GM19099 (cell line): ENCODE results near the gene GRIK4.

Experiments used
- POLR2A ChIP-seq: IDR thresholded peaks from 3 replicates; pipeline ENCODE4 v1.6.1; 2011; ENCODE audit warnings: low read depth; ENCODE audit not compliant: insufficient read length; ENCODE audit errors: extremely low read depth

The GRIK4 gene

DNA sequence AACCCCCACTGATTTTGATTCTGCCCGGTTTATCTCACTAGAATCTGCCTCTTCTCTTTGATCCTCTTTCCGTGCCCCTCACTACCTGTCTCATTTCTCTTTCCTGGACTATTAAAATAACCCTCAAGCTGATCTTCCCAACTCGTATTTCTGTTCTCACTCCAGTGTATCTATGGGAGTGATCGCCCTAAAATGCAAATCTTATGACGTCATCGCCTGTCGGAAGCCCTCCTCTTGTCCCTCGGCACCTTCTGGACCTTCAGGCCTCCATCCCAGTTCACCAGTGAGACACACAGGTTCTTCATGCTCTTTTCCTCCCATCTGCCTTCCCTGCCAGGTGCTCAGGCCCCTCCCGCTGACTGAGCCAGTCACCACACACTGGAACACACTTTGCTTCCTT is 277.8 kb downstream of the GRIK4 start:
- no peak for TF ChIP-seq POLR2A

DNA sequence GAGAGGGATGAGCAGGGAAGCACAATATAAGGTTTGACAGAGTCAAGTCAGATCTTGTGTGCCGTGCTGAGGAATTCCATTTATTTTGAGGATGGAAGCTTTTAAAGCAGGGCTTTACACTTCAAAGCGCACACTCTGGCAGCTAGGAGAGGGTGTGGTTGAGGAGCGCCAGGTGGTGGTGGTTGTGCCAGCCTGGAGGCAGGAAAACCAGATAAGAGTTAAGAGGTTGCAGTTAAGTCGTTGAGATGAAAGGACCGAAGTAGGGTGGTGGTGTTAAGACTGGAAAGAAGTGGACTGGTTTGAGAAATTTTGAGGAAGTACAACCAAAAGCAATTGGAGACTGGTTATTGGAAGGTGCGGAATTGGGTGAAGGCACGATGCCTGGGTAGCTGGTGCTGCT is 280.8 kb downstream of the GRIK4 start:
- TF ChIP-seq POLR2A = no peak

DNA sequence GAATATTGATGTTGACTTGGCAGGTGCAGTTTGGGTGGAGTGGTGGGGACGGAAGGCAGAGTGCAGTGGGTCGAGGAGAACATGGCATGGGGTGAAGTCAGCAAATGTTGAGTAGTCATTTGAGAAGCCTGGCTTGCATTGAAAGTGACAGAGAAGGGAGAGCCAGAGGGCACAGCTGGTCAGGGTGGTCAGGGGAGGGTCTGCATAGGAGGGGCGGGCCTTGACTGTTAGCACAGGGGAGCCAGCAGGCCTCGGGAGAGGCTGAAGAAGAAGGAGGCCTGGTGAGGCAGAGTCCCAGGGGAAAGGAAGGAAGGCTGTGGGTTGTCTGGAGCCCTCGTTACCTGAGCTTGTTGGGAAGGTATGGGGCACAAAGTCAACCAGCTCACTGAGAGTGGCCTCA is 281.6 kb downstream of the GRIK4 start:
- no peak for TF ChIP-seq POLR2A

DNA sequence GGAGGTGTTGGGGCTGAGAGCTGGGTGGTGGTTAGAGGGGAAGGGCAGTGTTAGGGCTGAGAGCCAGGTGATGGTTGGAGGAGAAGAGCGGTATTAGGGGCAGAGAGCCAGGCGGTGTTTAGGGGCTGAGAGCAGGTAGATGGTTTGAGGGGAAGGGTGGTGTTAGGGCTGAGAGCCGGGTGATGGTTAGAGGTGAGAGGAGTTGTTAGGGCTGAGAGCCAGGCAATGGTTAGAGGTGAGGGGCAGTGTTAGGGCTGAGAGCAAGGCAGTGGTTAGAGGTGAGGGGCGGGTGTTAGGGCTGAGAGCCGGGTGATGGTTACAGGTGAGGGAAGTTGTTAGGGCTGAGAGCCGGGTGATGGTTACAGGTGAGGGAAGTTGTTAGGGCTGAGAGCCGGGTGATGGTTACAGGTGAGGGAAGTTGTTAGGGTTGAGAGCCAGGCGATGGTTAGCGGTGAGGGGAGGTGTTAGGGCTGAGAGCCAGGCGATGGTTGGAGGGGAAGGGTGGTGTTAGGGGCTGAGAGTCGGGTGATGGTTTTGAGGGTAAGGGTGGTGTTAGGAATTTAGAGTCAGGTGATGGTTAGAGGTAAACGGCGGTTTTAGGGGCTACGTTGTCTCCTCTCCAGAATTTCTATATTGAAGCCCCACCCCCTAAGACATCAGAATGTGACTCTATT is 282.4 kb downstream of the GRIK4 start:
- TF ChIP-seq POLR2A = no peak

DNA sequence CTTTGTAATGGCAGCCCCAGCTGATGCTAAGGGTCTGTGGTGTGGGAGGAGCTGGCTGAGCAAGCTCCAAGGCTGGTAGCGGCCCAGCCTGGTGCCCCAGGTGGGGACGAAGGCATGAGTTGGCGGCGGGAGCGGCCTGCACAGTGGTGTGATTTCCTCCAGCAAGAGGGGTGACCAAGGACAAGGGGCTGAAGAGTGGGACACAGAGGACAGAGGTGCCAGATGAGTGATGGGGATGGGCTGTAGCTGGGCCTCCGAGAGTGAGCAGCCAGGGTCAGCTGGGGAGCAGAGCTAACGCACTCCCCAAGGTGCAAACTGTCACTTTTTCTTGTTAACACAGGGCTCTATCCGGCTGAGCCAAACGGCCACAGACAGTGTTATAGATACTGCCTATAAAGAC is 283.2 kb downstream of the GRIK4 start:
- TF ChIP-seq POLR2A = no peak

DNA sequence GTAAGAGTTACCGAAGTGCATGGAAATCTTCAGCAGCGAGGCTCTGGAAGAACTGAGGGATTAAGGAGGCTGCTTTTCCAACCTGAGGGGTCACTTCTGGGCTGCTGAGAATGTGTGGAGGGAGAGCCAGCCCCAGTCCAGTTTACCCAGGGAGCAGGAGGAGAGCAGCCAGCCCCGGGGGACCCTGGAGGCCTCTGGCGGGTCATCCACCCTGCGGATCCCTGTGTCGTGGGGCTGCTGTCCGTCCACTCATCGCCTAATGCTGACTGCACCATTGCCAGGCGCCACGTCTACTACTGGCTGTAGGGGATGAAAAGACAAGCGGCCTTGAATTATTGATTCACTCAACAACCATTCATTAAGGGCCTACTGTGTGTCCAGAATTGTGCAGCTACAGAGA is 283.6 kb downstream of the GRIK4 start:
- TF ChIP-seq POLR2A = no peak

DNA sequence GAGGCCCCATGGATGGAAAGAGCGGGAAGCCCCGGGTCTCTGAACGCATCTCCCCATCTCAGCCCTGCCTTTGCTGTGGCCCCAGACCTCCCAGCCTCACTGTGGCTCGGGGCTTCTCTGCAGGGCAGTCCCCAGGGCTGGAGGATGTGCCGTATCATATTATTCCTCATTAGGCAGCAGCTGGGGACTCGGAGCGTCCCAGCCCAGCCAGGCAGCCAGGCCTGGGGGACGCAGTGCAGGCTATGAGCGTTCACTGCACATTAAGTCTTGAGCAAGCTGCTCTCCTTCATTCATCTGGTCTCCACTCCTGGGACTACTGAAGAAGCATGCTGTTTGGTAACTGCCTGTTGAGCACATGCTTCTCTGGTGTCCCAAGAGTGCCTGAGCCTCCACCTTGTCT is 285.6 kb downstream of the GRIK4 start:
- TF ChIP-seq POLR2A = no peak

DNA sequence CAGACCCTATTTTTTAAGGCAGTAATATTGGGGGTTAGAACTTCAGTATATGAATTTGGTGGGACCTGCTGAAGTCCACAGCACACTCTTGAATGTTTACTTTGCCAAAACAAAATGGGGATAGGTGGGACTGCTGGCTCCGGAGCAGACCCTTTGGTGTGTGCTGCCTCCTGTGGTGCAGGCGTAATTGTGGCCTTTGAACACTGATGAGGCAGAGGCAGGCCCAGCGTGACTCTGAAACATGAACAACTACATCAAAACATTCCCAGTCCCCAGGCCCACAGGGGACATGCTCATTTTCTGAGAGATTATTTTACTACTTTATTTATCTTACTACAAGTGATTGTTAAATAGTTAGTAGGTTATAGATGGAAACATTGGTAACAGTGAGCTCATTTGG is 287.3 kb downstream of the GRIK4 start:
- TF ChIP-seq POLR2A = no peak

DNA sequence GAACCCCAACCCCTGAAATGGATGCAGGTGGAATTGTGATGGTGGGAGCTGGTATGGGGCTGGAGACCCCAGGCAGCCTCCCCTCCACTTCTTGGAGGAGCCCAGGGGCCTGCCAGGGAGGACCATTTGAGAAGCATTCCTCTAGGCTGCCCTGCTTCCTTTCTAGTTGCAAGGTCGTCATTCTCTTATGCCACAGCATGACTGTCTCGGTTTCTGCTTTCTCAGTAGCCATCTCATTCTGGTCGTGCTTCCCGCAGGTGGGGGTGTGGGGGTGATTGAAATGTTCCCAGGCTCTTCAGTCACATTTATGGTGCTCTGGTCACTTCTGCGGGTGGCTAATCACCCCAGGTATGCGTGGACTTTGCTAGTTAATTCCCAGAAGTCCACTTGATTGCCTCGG is 288.7 kb downstream of the GRIK4 start:
- no peak for TF ChIP-seq POLR2A

DNA sequence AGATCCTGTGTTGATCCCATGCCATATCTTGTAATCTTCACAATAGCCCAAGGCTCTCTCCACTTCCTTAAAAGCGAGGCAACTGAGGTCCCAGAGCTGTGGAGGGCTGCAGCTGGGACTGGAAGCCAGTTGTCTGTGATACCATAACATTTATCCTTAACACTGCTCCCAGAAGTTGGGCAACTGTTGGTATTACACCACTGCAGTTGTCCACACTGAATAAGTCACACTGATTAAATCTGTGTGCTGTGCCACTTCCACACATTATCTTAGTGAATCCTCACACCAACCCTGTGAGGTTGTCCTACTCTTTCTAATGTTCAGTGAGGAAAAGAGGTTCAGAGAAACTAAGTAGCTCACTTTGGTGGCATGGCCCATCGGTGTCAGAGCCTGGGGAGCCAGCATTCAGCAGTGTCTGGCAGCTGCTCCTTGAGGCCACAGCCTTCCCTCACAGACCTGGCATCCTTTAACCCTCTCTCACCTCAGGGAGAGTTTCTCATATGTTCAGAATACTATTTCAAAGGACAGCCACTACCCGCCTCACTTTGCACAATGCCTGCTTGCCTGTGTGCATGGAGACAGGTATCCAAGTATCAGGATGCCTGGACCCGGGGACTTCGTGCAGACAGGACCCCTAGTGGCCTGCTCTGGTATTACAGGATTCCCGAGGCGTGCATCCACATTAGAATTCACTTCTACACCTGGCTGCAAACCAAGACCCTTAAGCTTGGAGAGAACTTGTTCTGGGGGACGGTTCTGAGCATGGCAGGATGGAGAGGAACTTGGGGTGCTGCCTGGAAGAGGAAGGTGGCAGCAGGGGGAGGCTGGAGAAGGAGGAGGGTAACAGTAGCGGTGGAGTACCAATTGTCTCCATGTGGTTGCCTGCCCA is 290.5 kb downstream of the GRIK4 start:
- TF ChIP-seq POLR2A = no peak

DNA sequence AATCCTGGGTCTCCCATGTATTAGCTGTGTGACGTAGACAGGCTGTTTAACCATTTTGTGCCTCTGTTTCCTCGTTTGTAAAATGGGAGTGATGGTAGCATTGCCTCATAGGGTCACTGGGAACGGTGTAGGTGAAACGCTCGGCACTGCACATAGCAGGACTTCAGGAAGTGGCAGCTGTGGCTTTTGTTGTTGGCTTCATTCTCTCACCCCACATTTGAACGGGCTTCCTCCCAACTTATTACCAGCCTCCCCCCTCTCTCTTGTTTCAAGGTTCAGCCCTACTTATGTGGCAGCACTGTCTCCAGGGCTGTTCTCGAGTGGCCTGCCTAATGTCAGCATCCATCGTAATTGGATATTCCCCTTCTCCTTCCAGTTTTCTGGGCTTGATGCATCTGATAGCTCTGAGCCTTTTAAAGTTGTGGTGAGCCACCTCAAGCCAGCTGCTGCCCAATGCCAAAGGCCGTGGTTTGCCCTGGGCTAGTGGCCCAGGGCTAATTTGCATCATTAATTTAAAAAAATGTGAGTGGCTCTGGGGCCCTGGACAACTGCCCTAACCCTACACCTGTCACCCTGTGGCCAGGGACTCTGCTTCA is 294.5 kb downstream of the GRIK4 start:
- TF ChIP-seq POLR2A = no peak

DNA sequence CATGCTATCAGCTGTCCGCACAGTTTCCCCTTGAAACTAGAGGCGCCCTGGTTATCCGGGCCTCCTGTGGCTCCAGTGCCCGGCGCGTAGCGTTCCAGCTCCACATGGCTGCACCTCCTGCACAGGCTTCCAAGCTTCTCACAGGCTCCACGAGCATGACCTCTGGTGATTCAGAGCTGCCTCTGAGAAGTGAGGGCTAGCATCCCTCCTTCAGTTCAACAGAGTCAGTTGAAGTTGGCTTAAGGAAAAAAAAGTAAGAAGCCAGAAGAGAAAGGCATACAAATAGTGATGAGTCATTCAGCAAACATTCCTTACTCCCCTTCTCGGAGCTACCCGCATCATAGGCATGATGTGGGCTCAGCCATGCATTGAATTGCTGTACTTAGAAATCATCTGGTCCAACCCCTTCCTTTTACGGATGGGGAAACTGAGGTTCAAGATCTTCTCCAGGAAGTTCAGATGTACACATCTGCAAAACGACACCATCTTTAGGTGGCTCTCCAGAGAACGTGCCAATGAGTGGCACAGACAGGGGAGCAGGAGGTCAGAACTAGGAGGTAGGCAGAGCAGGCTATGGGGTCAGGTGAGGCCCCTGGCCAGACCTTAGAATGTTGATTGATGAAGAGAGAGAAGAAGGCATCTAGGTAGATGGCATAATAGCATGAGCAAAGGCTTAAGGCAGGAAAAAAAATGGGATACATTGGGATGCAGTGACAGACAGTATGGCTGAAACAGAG is 296.0 kb downstream of the GRIK4 start:
- no peak for TF ChIP-seq POLR2A

DNA sequence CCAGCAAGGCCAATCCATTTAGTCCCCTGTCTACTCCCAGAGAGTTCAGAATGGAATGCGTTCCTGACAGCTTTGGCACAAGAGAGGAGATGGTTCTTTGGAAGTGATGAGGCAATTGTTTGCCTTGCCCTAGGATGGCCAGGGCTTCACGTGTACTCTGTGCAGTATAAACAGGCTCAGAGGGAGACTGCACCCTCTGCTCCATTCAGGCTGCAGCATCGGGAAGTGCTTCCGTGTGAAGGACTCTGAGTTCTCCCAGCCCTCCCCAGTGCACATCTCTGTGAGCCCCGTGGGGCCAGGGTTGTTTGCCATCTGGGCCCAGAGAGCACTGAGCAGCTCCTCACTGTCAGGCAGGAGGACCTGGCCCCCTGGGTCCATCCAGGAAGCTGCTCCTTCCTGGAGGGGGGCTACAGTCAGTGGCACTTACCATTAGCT is 297.1 kb downstream of the GRIK4 start:
- no peak for TF ChIP-seq POLR2A

DNA sequence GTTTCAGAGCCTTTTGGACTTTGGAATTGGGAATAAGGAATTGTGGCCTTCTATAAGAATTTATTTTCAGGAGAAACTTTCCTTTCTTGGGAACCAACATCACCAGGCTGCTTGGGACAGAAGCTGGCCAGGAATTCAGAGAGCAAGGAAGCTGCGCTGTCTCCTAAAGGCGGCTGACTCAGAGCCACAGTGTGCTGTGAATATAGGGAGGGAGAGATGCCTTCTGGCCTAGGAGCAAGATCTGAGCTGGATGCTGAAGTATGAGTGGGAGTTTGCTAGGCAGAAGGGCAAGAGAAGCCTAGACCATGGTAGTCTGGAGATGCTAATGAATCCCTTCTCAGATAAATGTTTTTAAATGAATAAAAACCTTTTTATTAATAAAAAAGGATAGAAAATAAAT is 298.7 kb downstream of the GRIK4 start:
- TF ChIP-seq POLR2A = no peak

DNA sequence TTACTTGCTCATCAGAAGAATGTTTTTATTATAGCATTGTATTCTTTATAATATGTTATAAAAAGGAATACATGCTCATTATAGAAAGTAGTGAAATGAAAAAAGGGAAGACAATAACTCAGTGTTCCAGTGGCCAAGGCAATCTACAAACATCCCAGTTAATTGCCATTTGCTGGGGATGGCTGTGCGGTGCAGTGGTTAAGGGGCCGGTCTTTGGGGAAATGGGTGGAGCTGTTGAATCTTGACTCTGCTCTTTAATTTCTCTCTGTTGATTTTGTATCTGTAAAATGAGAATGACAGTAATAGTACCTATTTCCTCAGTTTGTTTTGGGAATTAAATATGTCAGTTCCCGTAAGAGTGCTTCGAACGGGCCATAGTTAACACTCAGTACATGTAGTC is 299.7 kb downstream of the GRIK4 start:
- TF ChIP-seq POLR2A = no peak

DNA sequence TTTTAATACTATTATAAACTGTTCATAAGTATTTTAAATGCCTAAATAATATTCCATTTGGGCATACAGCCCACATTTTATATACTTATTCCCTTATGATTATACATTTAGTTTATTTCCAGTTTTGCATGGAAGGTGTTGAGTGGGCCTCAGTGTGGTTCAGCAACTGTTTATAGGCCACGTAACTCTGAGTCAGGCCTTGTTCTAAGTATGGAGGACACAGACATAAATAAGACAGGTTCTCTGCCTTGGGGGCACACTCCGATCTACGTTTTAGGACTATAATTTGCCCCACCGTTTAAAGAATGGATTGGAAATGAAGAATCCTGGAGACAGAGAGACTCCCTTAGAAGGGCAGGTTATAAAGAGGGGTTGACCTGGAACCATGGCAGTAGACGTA is 300.2 kb downstream of the GRIK4 start:
- no peak for TF ChIP-seq POLR2A
